Neural cell (in vitro differentiated cells): ENCODE data around the gene STK36.

Experiments used
- EZH2 ChIP-seq: fragments of 200-600, 300-800 bp; shearing (Covaris generic), sonication (generic); IDR thresholded peaks from 2 replicates; pipeline ENCODE4 v1.6.1; 2014; ENCODE audit warnings: antibody characterized with exemption, low read length, borderline replicate concordance, mild to moderate bottlenecking; ENCODE audit not compliant: insufficient read depth, poor library complexity, severe bottlenecking
- POLR2AphosphoS5 ChIP-seq: IDR thresholded peaks from 2 replicates; pipeline ENCODE4 v1.6.1; 2012
- RAD21 ChIP-seq: fragments of 450-650 bp; conservative IDR thresholded peaks from 2 replicates; pipeline ENCODE4 v1.6.1; 2014; ENCODE audit warnings: antibody characterized with exemption, mild to moderate bottlenecking, moderate library complexity
- SMC3 ChIP-seq: fragments of 450-650 bp; conservative IDR thresholded peaks from 2 replicates; pipeline ENCODE4 v1.6.1; 2014; ENCODE audit warnings: antibody characterized with exemption, mild to moderate bottlenecking, moderate library complexity; ENCODE audit not compliant: poor library complexity
- TAF1 ChIP-seq: IDR thresholded peaks from 2 replicates; pipeline ENCODE4 v1.6.1; 2012; ENCODE audit warnings: low read depth
- TF ChIP-seq, protein P1 (sequence below): fragments of 450-650 bp; IDR thresholded peaks from 2 replicates; pipeline ENCODE4 v1.5.1; 2014; ENCODE audit warnings: antibody characterized with exemption, mild to moderate bottlenecking, moderate library complexity; ENCODE audit not compliant: poor library complexity, severe bottlenecking

DNA sequence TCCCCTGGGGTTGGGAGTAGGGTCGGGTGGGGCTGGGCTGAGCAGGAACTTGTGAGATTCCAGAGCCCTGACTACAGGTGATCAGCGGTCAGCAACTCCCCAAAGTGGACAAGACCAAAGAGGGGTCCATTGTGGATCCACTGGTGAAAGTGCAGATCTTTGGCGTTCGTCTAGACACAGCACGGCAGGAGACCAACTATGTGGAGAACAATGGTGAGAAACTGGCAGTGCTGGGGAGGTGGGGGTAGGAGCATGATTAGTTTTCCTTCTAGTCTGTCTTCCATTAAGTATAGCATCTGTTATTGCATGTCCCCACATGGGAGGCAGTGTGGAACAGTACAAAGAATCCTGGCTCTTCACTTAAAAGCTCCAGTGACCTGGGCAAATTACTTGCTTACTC is 36.2 kb upstream of the STK36 start:
- TF ChIP-seq TAF1 (no peak), POLR2AphosphoS5 (no peak), RAD21 (no peak), EZH2 (no peak), SMC3 (no peak)
- TF ChIP-seq, protein P1, sequence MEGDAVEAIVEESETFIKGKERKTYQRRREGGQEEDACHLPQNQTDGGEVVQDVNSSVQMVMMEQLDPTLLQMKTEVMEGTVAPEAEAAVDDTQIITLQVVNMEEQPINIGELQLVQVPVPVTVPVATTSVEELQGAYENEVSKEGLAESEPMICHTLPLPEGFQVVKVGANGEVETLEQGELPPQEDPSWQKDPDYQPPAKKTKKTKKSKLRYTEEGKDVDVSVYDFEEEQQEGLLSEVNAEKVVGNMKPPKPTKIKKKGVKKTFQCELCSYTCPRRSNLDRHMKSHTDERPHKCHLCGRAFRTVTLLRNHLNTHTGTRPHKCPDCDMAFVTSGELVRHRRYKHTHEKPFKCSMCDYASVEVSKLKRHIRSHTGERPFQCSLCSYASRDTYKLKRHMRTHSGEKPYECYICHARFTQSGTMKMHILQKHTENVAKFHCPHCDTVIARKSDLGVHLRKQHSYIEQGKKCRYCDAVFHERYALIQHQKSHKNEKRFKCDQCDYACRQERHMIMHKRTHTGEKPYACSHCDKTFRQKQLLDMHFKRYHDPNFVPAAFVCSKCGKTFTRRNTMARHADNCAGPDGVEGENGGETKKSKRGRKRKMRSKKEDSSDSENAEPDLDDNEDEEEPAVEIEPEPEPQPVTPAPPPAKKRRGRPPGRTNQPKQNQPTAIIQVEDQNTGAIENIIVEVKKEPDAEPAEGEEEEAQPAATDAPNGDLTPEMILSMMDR, result no peak
